Neural progenitor cell (in vitro differentiated cells): ENCODE data around the gene EPHB2. TPM values are rescaled to one million over a fixed set of nuclear protein-coding genes. Genes with fewer than 3 reads are reported as not detected.
"Not testable (repeated sequence)": the region's sequence is repeated elsewhere in the genome, so short reads cannot be mapped to it uniquely, and the experiment has no call there.

Experiments
- DNase-seq: peaks from one replicate; pipeline ENCODE4 v3.0.0-alpha.2; 2016; ENCODE audit warnings: low spot score
- H2AFZ ChIP-seq: fragments of 200-600 bp; sonication (generic); replicated peaks from 2 replicates; pipeline ENCODE4 v1.6.1; 2016; ENCODE audit warnings: antibody characterized with exemption
- H3F3A ChIP-seq: fragments of 200-600 bp; sonication (generic); 2 replicates; pipeline ENCODE4 v1.6.1; 2016; ENCODE audit warnings: antibody characterized with exemption, low read depth
- H3K27ac ChIP-seq: fragments of 200-600 bp; sonication (generic); 2 replicates; pipeline ENCODE4 v1.5.1; 2016; ENCODE audit warnings: mild to moderate bottlenecking
- H3K27me3 ChIP-seq: fragments of 200-600 bp; sonication (generic); 2 replicates; pipeline ENCODE4 v1.6.1; 2016; ENCODE audit warnings: mild to moderate bottlenecking, moderate library complexity
- H3K36me3 ChIP-seq: fragments of 200-600 bp; sonication (generic); 2 replicates; pipeline ENCODE4 v1.5.1; 2016
- H3K4me1 ChIP-seq: fragments of 200-600 bp; sonication (generic); 2 replicates; pipeline ENCODE4 v1.6.1; 2016; ENCODE audit warnings: mixed run types
- H3K4me2 ChIP-seq: fragments of 200-600 bp; sonication (generic); 2 replicates; pipeline ENCODE4 v1.6.1; 2016
- H3K4me3 ChIP-seq: fragments of 200-600 bp; sonication (generic); 2 replicates; pipeline ENCODE4 v1.5.1; 2016
- H3K79me2 ChIP-seq: fragments of 200-600 bp; sonication (generic); 2 replicates; pipeline ENCODE4 v1.6.1; 2016; ENCODE audit warnings: low read depth
- H3K9ac ChIP-seq: fragments of 200-600 bp; sonication (generic); 2 replicates; pipeline ENCODE4 v1.6.1; 2016
- H3K9me3 ChIP-seq: fragments of 200-600 bp; sonication (generic); 2 replicates; pipeline ENCODE4 v1.5.1; 2016; ENCODE audit warnings: low read depth
- H4K20me1 ChIP-seq: fragments of 200-600 bp; sonication (generic); 2 replicates; pipeline ENCODE4 v1.6.1; 2016; ENCODE audit warnings: low read depth
- H3K27ac Mint-ChIP-seq: 3 replicates; pipeline ENCODE4 v1.8.0; 2021; ENCODE audit warnings: mixed read lengths
- H3K27me3 Mint-ChIP-seq: 2 replicates; pipeline ENCODE4 v1.8.0; 2022; ENCODE audit warnings: low read depth, mild to moderate bottlenecking, inconsistent platforms, moderate library complexity, mixed read lengths; ENCODE audit not compliant: insufficient read depth
- H3K36me3 Mint-ChIP-seq: 3 replicates; pipeline ENCODE4 v1.8.0; 2021; ENCODE audit warnings: mixed read lengths
- H3K4me1 Mint-ChIP-seq: 3 replicates; pipeline ENCODE4 v1.8.0; 2021; ENCODE audit warnings: mixed read lengths
- H3K4me3 Mint-ChIP-seq: 3 replicates; pipeline ENCODE4 v1.8.0; 2021; ENCODE audit warnings: mild to moderate bottlenecking, moderate library complexity, mixed read lengths
- H3K9me3 Mint-ChIP-seq: 3 replicates; pipeline ENCODE4 v1.8.0; 2020; ENCODE audit warnings: mixed read lengths
- CTCF ChIP-seq: fragments of 200-600 bp; sonication (generic); IDR thresholded peaks from 2 replicates; pipeline ENCODE4 v1.5.1; 2017; ENCODE audit warnings: antibody characterized with exemption, mild to moderate bottlenecking
- EZH2 ChIP-seq: fragments of 200-600 bp; sonication (generic); IDR thresholded peaks from 2 replicates; pipeline ENCODE4 v1.6.1; 2017; ENCODE audit warnings: antibody characterized with exemption, mild to moderate bottlenecking, moderate library complexity
- EZH2phosphoT487 ChIP-seq: fragments of 200-600 bp; sonication (generic); IDR thresholded peaks from 2 replicates; pipeline ENCODE4 v1.6.1; 2017; ENCODE audit warnings: antibody characterized with exemption
- total RNA-seq: library from RNA; depleted of rRNA; stranded (reverse); fragments of >200 nt; gene quantifications from 2 replicates; pipeline ENCODE4 v1.2.3, GENCODE V29; 2015; ENCODE audit warnings: low replicate concordance

EPHB2 gene
- total RNA-seq, 1 donor from 2014 or later: 38.3 TPM

- Mint-ChIP-seq H3K9me3 (no peaks in the 10 kb centered on the region), H3K27ac (peak overlapping the region; percentile 66), H3K27me3 (peaks cover 7% of the 10 kb centered on the region), H3K4me1 (peaks cover 51% of the 10 kb centered on the region), H3K4me3 (no peak overlapping the region), H3K36me3 (no peaks in the 10 kb centered on the region)
- Histone ChIP-seq H3K9me3 (no peaks in the 10 kb centered on the region), H3F3A (peaks cover 14% of the 10 kb centered on the region), H2AFZ (no peak overlapping the region), H3K79me2 (no peaks in the 10 kb centered on the region), H3K9ac (no peak overlapping the region), H3K4me2 (no peak overlapping the region), H3K27me3 (no peaks in the 10 kb centered on the region), H3K4me3 (no peak overlapping the region), H4K20me1 (peaks cover 58% of the 10 kb centered on the region), H3K36me3 (no peaks in the 10 kb centered on the region), H3K4me1 (peaks cover 43% of the 10 kb centered on the region), H3K27ac (no peak overlapping the region)
- TF ChIP-seq EZH2 (no peak), EZH2phosphoT487 (no peak), CTCF (no peak)
- no peak for DNase-seq
These were observed 121.2 kb downstream of the EPHB2 start for GRCh38 chr1:22831729-22832413.

- H3K27me3 ChIP-seq: no peaks in the 10 kb centered on the region
- no peak for DNase-seq
- H3K4me2 ChIP-seq: no peak overlapping the region
- no peak for TF ChIP-seq EZH2phosphoT487
- no peak for TF ChIP-seq CTCF
- TF ChIP-seq EZH2: no peak
- peaks cover 45% of the 10 kb centered on the region for H3K4me1 ChIP-seq
- H3K27ac ChIP-seq: no peak overlapping the region
- no peak overlapping the region for H2AFZ ChIP-seq
- no peaks in the 10 kb centered on the region for H3K79me2 ChIP-seq
- Mint-ChIP-seq H3K36me3 (no peaks in the 10 kb centered on the region), H3K9me3 (no peaks in the 10 kb centered on the region), H3K27ac (no peak overlapping the region), H3K27me3 (peaks cover 7% of the 10 kb centered on the region), H3K4me3 (no peak overlapping the region), H3K4me1 (peaks cover 51% of the 10 kb centered on the region)
- no peaks in the 10 kb centered on the region for H3K9me3 ChIP-seq
- peaks cover 59% of the 10 kb centered on the region for H4K20me1 ChIP-seq
- no peak overlapping the region for H3K4me3 ChIP-seq
- no peak overlapping the region for H3K9ac ChIP-seq
- peaks cover 14% of the 10 kb centered on the region for H3F3A ChIP-seq
- H3K36me3 ChIP-seq: no peaks in the 10 kb centered on the region
These were observed 121.8 kb downstream of the EPHB2 start for GRCh38 chr1:22832414-22832786.

- no peak overlapping the region for H3K9ac ChIP-seq
- H3K9me3 ChIP-seq: no peaks in the 10 kb centered on the region
- peaks cover 37% of the 10 kb centered on the region for H3K4me1 ChIP-seq
These were observed 123.1 kb downstream of the EPHB2 start for GRCh38 chr1:22833699-22834098.

GRCh38 chr1:22834420-22834819 is 123.8 kb downstream of the EPHB2 start:
- peaks cover 51% of the 10 kb centered on the region for H4K20me1 ChIP-seq
- not testable (repeated sequence) for H3K9me3 ChIP-seq, H3K9ac ChIP-seq, H3K27me3 Mint-ChIP-seq, H3K27me3 ChIP-seq, H3K27ac ChIP-seq, H3K27ac Mint-ChIP-seq, H3K4me3 Mint-ChIP-seq, H3K4me3 ChIP-seq, H3K36me3 Mint-ChIP-seq, H2AFZ ChIP-seq, H3K36me3 ChIP-seq, H3K79me2 ChIP-seq, DNase-seq, H3K9me3 Mint-ChIP-seq, H3K4me2 ChIP-seq
- H3K4me1 ChIP-seq: peaks cover 30% of the 10 kb centered on the region
- peaks cover 14% of the 10 kb centered on the region for H3F3A ChIP-seq
- peaks cover 39% of the 10 kb centered on the region for H3K4me1 Mint-ChIP-seq

More at GRCh38 chr1:22833699-22834098, 123.1 kb downstream of the EPHB2 start:
- DNase-seq: no peak
- Mint-ChIP-seq H3K27ac (no peak overlapping the region), H3K36me3 (no peaks in the 10 kb centered on the region), H3K4me1 (peaks cover 46% of the 10 kb centered on the region), H3K27me3 (peaks cover 4% of the 10 kb centered on the region), H3K9me3 (no peaks in the 10 kb centered on the region), H3K4me3 (no peak overlapping the region)
- TF ChIP-seq EZH2phosphoT487 (no peak), CTCF (no peak), EZH2 (no peak)
- no peak overlapping the region for H2AFZ ChIP-seq
- H3K79me2 ChIP-seq: no peaks in the 10 kb centered on the region
- H3F3A ChIP-seq: peaks cover 14% of the 10 kb centered on the region
- no peaks in the 10 kb centered on the region for H3K36me3 ChIP-seq
- peaks cover 52% of the 10 kb centered on the region for H4K20me1 ChIP-seq
- no peak overlapping the region for H3K27ac ChIP-seq
- H3K4me2 ChIP-seq: no peak overlapping the region
- H3K4me3 ChIP-seq: no peak overlapping the region
- no peaks in the 10 kb centered on the region for H3K27me3 ChIP-seq
